A549 (cell line): Measurements from ENCODE around the gene DOCK6.

Experiments used
- BHLHE40 ChIP-seq: IDR thresholded peaks from 2 replicates; pipeline ENCODE4 v1.6.1; 2012; ENCODE audit warnings: low read depth, low read length, inconsistent platforms
- CHD2 ChIP-seq: fragments of 150-350 bp; IDR thresholded peaks from 2 replicates; pipeline ENCODE4 v1.6.1; 2014; ENCODE audit warnings: low read length; ENCODE audit not compliant: partially characterized antibody
- CHD4 ChIP-seq: fragments of 200-600 bp; sonication (generic); IDR thresholded peaks from 2 replicates; pipeline ENCODE4 v1.6.1; 2016; ENCODE audit warnings: antibody characterized with exemption, mild to moderate bottlenecking, borderline replicate concordance
- EP300 ChIP-seq, 2 experiments: fragments of >200 bp; sonication (Bioruptor Twin); formaldehyde crosslinking; IDR thresholded peaks; 2 replicates in 1 of 2; 3 replicates in 1 of 2; pipeline ENCODE4 v1.6.1; 2016 to 2017
- HDAC2 ChIP-seq: fragments of 200-600 bp; sonication (generic); IDR thresholded peaks from 2 replicates; pipeline ENCODE4 v1.6.1; 2016
- HMGXB4 ChIP-seq: fragments of 250-450 bp; sonication (Bioruptor Pico); IDR thresholded peaks from 2 replicates; pipeline ENCODE4 v1.5.0; 2021; ENCODE audit warnings: mild to moderate bottlenecking, moderate library complexity, borderline replicate concordance
- HOXB13 ChIP-seq: fragments of 250-450 bp; sonication (Bioruptor Pico); IDR thresholded peaks from 2 replicates; pipeline ENCODE4 v1.5.0; 2020; ENCODE audit warnings: low read depth, mild to moderate bottlenecking, moderate library complexity
- MAFK ChIP-seq: fragments of 450-650 bp; IDR thresholded peaks from 2 replicates; pipeline ENCODE4 v1.6.1; 2014; ENCODE audit not compliant: partially characterized antibody
- POLR2A ChIP-seq: IDR thresholded peaks from 2 replicates; pipeline ENCODE4 v1.6.1; 2012; ENCODE audit warnings: mild to moderate bottlenecking, low read length
- POLR2AphosphoS2 ChIP-seq: conservative IDR thresholded peaks from 2 replicates; pipeline ENCODE4 v1.6.1; 2012; ENCODE audit warnings: low read length, improper control_type of control experiment, inconsistent platforms
- REST ChIP-seq: fragments of 200-600 bp; sonication (generic); IDR thresholded peaks from 2 replicates; pipeline ENCODE4 v1.6.1; 2016; ENCODE audit warnings: antibody characterized with exemption, mild to moderate bottlenecking, moderate library complexity
- TF ChIP-seq, protein P1 (sequence below): fragments of >200 bp; sonication (Bioruptor Twin); formaldehyde crosslinking; IDR thresholded peaks from 3 replicates; pipeline ENCODE4 v1.5.1; 2016

DNA sequence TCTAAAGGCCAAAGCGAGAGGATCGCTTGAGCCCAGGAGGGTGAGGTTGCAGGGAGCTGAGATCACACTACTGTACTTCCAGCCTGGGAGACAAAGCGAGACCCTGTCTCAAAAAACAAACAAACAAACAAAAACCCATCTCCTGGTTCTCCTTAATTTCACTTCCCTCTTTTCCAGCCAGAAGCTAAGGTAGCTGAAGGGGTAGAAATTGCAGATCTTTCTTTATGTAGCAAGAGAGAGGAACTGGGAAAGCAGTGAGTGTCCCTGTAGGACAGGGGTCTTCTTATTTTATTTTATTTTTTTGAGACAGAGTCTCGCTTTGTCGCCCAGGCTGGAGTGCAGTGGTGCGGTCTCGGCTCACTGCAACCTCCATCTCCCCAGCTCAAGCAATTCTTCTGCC, 29.1 kb upstream of the DOCK6 start:
- TF ChIP-seq HMGXB4 (CRISPR knock-in tag) = no peak
- TF ChIP-seq, protein P1, sequence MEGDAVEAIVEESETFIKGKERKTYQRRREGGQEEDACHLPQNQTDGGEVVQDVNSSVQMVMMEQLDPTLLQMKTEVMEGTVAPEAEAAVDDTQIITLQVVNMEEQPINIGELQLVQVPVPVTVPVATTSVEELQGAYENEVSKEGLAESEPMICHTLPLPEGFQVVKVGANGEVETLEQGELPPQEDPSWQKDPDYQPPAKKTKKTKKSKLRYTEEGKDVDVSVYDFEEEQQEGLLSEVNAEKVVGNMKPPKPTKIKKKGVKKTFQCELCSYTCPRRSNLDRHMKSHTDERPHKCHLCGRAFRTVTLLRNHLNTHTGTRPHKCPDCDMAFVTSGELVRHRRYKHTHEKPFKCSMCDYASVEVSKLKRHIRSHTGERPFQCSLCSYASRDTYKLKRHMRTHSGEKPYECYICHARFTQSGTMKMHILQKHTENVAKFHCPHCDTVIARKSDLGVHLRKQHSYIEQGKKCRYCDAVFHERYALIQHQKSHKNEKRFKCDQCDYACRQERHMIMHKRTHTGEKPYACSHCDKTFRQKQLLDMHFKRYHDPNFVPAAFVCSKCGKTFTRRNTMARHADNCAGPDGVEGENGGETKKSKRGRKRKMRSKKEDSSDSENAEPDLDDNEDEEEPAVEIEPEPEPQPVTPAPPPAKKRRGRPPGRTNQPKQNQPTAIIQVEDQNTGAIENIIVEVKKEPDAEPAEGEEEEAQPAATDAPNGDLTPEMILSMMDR = no peak
- no peak for TF ChIP-seq BHLHE40
- TF ChIP-seq CHD2 = no peak
- TF ChIP-seq POLR2A = no peak
- TF ChIP-seq HDAC2 = no peak
- TF ChIP-seq CHD4 = no peak
- no peak for TF ChIP-seq MAFK
- TF ChIP-seq EP300 (IDR thresholded peaks at IDR 0.05) = no peak
- TF ChIP-seq POLR2AphosphoS2 = no peak
- TF ChIP-seq REST = no peak
- no peak for TF ChIP-seq HOXB13 (CRISPR knock-in tag)
